HCT116 (cell line): ENCODE measurements around the gene NAA20. TPM values are rescaled to one million over a fixed set of nuclear protein-coding genes. Genes with fewer than 3 reads are reported as not detected.
A peak's percentile ranks its signal among the peaks of the same experiment; 100 is the strongest.

Experiments used
- ATAC-seq: fragments of 200-7000 bp; cut with Tn5 transposase; 2 replicates; pipeline ENCODE4 v1.9.1; 2020; ENCODE audit warnings: mild to moderate bottlenecking, moderate library complexity
- BruUV-seq: library from RNA; stranded (reverse); fragments of 400-500 nt; replicated peaks from 2 replicates; lab custom pipeline; 2021; lab: Mats Ljungman, UMichigan
- CTCF ChIA-PET: fragments of 300-600 bp; sonication (Branson Sonifier 250); formaldehyde crosslinking; loops from one replicate; lab custom pipeline; 2021; ENCODE audit warnings: antibody characterized with exemption; lab: Charles Lee
- POLR2A ChIA-PET: fragments of 300-600, 350-600 bp; sonication (Branson Sonifier 250); formaldehyde crosslinking; loops from one replicate; lab custom pipeline; 2021; ENCODE audit warnings: antibody characterized with exemption; lab: Charles Lee
- RAD21 ChIA-PET, 2 experiments: fragments of 300-600 bp; sonication (Branson Sonifier 250); formaldehyde crosslinking; loops; one replicate each; lab custom pipeline; 2023; ENCODE audit warnings: low total read pairs in 2 of 2; ENCODE audit not compliant: uncharacterized antibody in 2 of 2, unreplicated experiment in 2 of 2, low non-redundant PET in 1 of 2; lab: Charles Lee
- DNase-seq: peaks from one replicate; pipeline ENCODE4 v3.0.0-alpha.2; 2010; ENCODE audit warnings: low read depth, low spot score
- H2AFZ ChIP-seq: fragments of 200-600 bp; shearing (Covaris generic), sonication (generic); 2 replicates; pipeline ENCODE4 v1.6.1; 2017; ENCODE audit warnings: low read depth, mixed run types, mixed read lengths, antibody characterized with exemption, low read length; ENCODE audit not compliant: poor library complexity, severe bottlenecking
- H3K27ac ChIP-seq: 2 replicates; pipeline ENCODE4 v1.5.1; 2012; ENCODE audit warnings: low read depth, low read length
- H3K27me3 ChIP-seq: fragments of 200-600 bp; sonication (generic); 2 replicates; pipeline ENCODE4 v1.6.1; 2016; ENCODE audit warnings: mixed run types, low read length, mixed read lengths; ENCODE audit not compliant: insufficient read depth
- H3K36me3 ChIP-seq, 2 experiments: fragments of 200-500 bp in 1 of 2; fragments of 200-600 bp in 1 of 2; sonication (Bioruptor generic) in 1 of 2; sonication (generic) in 1 of 2; 2 replicates each; pipeline versions ENCODE4 v1.5.1 to v1.6.1; 2014 to 2016; ENCODE audit warnings: low read length in 2 of 2, inconsistent platforms in 1 of 2, mixed read lengths in 1 of 2, mixed run types in 1 of 2; ENCODE audit not compliant: insufficient read depth in 2 of 2, control insufficient read depth in 1 of 2
- H3K4me1 ChIP-seq, 2 experiments: fragments of 200-600 bp in 1 of 2; sonication (generic) in 1 of 2; 2 replicates each; pipeline versions ENCODE4 v1.5.1 to v1.6.1; 2012 to 2017; ENCODE audit warnings: low read length in 2 of 2, inconsistent platforms in 1 of 2, mild to moderate bottlenecking in 1 of 2, mixed read lengths in 1 of 2, mixed run types in 1 of 2, moderate library complexity in 1 of 2; ENCODE audit not compliant: insufficient read depth in 2 of 2, control insufficient read depth in 1 of 2
- H3K4me2 ChIP-seq: fragments of 200-600 bp; sonication (generic); 2 replicates; pipeline ENCODE4 v1.6.1; 2017; ENCODE audit warnings: mixed run types, low read length, mixed read lengths
- H3K4me3 ChIP-seq, 2 experiments: fragments of 200-600 bp in 1 of 2; sonication (generic) in 1 of 2; replicated peaks in 1 of 2; 2 replicates each; pipeline ENCODE4 v1.5.1; 2011 to 2016; ENCODE audit warnings: low read length in 2 of 2, control low read depth in 1 of 2, low read depth in 1 of 2, mild to moderate bottlenecking in 1 of 2, mixed read lengths in 1 of 2, mixed run types in 1 of 2
- H3K79me2 ChIP-seq: fragments of 200-600 bp; sonication (generic); 2 replicates; pipeline ENCODE4 v1.6.1; 2017; ENCODE audit warnings: mild to moderate bottlenecking, mixed run types, low read length, moderate library complexity, mixed read lengths; ENCODE audit not compliant: insufficient read depth
- H3K9ac ChIP-seq: fragments of 200-600 bp; sonication (generic); 2 replicates; pipeline ENCODE4 v1.6.1; 2016; ENCODE audit warnings: low read length, mixed read lengths
- H3K9me2 ChIP-seq: fragments of 200-600 bp; sonication (generic), shearing (Covaris generic); 2 replicates; pipeline ENCODE4 v1.6.1; 2017; ENCODE audit warnings: mixed run types, mild to moderate bottlenecking, moderate library complexity; ENCODE audit not compliant: insufficient read depth
- H3K9me3 ChIP-seq, 2 experiments: fragments of 200-500 bp in 1 of 2; fragments of 200-600 bp in 1 of 2; sonication (Bioruptor generic) in 1 of 2; sonication (generic) in 1 of 2; 2 replicates each; pipeline ENCODE4 v1.6.1; 2014 to 2017; ENCODE audit warnings: low read length in 2 of 2, mixed read lengths in 2 of 2, inconsistent platforms in 1 of 2, low read depth in 1 of 2, mild to moderate bottlenecking in 1 of 2, mixed run types in 1 of 2, moderate library complexity in 1 of 2; ENCODE audit not compliant: control insufficient read depth in 1 of 2, insufficient read depth in 1 of 2
- H4K20me1 ChIP-seq: fragments of 200-600 bp; sonication (generic), shearing (Covaris generic); 2 replicates; pipeline ENCODE4 v1.6.1; 2017; ENCODE audit warnings: mixed run types, mild to moderate bottlenecking, moderate library complexity; ENCODE audit not compliant: insufficient read depth
- CBX3 ChIP-seq: IDR thresholded peaks from 2 replicates; pipeline ENCODE4 v1.6.1; 2012; ENCODE audit warnings: low read depth
- EGR1 ChIP-seq: IDR thresholded peaks from 2 replicates; pipeline ENCODE4 v1.6.1; 2012; ENCODE audit warnings: low read depth
- ELF1 ChIP-seq: IDR thresholded peaks from 2 replicates; pipeline ENCODE4 v1.6.1; 2012; ENCODE audit warnings: low read depth, borderline replicate concordance
- EZH2phosphoT487 ChIP-seq: fragments of 200-600 bp; IDR thresholded peaks from 2 replicates; pipeline ENCODE4 v1.6.1; 2018; ENCODE audit warnings: antibody characterized with exemption, borderline replicate concordance
- FOSL1 ChIP-seq: IDR thresholded peaks from 2 replicates; pipeline ENCODE4 v1.6.1; 2012; ENCODE audit warnings: low read depth
- RAD21 ChIP-seq: IDR thresholded peaks from 2 replicates; pipeline ENCODE4 v1.6.1; 2012; ENCODE audit warnings: low read depth, mild to moderate bottlenecking
- SIN3A ChIP-seq: IDR thresholded peaks from 2 replicates; pipeline ENCODE4 v1.6.1; 2012; ENCODE audit warnings: low read depth
- SP1 ChIP-seq: IDR thresholded peaks from 2 replicates; pipeline ENCODE4 v1.6.1; 2012; ENCODE audit warnings: low read depth
- SRF ChIP-seq: IDR thresholded peaks from 2 replicates; pipeline ENCODE4 v1.6.1; 2012; ENCODE audit warnings: low read depth
- ZFX ChIP-seq: fragments of 450-650 bp; IDR thresholded peaks from 2 replicates; pipeline ENCODE4 v1.6.1; 2017
- intact Hi-C: fragments of 100-400 bp; cut with micrococcal nuclease; formaldehyde crosslinking; loops from 2 replicates; pipeline ENCODE4 v1.10.0; 2022
- total RNA-seq: library from RNA; stranded (reverse); gene quantifications from one replicate; pipeline ENCODE4 v1.2.1, GENCODE V29; 2021; ENCODE audit not compliant: unreplicated experiment
- TF ChIP-seq, protein P1 (sequence below): IDR thresholded peaks from 2 replicates; pipeline ENCODE4 v1.6.1; 2012
- TF ChIP-seq, protein P2 (sequence below), 3 experiments: fragments of 200-600 bp in 1 of 3; sonication (generic) in 1 of 3; IDR thresholded peaks in 2 of 3; conservative IDR thresholded peaks in 1 of 3; 2 replicates each; pipeline ENCODE4 v1.5.1; 2012 to 2017; ENCODE audit warnings: low read depth in 2 of 3, low read length in 2 of 3, antibody characterized with exemption in 1 of 3, borderline replicate concordance in 1 of 3, control low read depth in 1 of 3, mild to moderate bottlenecking in 1 of 3, mixed read lengths in 1 of 3, mixed run types in 1 of 3, moderate library complexity in 1 of 3; ENCODE audit not compliant: insufficient read depth in 1 of 3

NAA20 gene
- total RNA-seq, 1 experiment from 2014 or later: 71.5 TPM

DNA sequence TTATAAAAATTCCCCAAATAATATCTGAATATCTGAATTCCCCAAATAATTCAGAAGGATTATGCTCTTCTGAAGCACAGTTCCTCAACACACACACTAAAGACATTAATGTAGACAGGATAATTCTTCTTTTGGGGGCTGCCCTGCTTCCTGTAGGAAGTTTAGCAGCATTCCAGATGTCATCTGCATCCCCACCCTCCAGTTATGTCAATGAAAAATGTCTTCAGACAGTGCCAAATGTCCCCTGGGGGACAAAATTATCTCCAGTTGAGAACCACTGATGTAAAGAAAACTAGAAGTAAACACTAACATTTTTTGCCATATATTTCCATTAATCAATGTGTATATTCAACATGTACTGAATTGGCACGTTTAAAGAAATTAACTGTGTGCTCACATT is 25.9 kb upstream of the NAA20 start:
- Histone ChIP-seq H4K20me1 (no peaks in the 10 kb centered on the region), H2AFZ (peak overlapping the region; percentile 87), H3K9me2 (no peaks in the 10 kb centered on the region), H3K27me3 (no peaks in the 10 kb centered on the region), H3K9ac (no peak overlapping the region), H3K27ac (no peak overlapping the region), H3K4me2 (peak overlapping the region; percentile 72; the same call in 1 of the 2 replicates), H3K4me3 (no peak overlapping the region), H3K9me3 (no peaks in the 10 kb centered on the region), H3K79me2 (no peaks in the 10 kb centered on the region), H3K36me3 (no peaks in the 10 kb centered on the region), H3K4me1 (peaks cover 32 to 50% of the 10 kb centered on the region in 2 experiments)
- RAD21 ChIA-PET: no interaction called here
- no peak for DNase-seq
- POLR2A ChIA-PET: no interaction called here
- no peak for ATAC-seq
- BruUV-seq: no TSS peak
- TF ChIP-seq FOSL1 (no peak), SP1 (no peak), EGR1 (no peak), EZH2phosphoT487 (no peak), ZFX (no peak), SIN3A (no peak), SRF (no peak), RAD21 (no peak), CBX3 (no peak), ELF1 (no peak)
- TF ChIP-seq, protein P1, sequence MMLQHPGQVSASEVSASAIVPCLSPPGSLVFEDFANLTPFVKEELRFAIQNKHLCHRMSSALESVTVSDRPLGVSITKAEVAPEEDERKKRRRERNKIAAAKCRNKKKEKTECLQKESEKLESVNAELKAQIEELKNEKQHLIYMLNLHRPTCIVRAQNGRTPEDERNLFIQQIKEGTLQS: no peak
- TF ChIP-seq, protein P2, sequence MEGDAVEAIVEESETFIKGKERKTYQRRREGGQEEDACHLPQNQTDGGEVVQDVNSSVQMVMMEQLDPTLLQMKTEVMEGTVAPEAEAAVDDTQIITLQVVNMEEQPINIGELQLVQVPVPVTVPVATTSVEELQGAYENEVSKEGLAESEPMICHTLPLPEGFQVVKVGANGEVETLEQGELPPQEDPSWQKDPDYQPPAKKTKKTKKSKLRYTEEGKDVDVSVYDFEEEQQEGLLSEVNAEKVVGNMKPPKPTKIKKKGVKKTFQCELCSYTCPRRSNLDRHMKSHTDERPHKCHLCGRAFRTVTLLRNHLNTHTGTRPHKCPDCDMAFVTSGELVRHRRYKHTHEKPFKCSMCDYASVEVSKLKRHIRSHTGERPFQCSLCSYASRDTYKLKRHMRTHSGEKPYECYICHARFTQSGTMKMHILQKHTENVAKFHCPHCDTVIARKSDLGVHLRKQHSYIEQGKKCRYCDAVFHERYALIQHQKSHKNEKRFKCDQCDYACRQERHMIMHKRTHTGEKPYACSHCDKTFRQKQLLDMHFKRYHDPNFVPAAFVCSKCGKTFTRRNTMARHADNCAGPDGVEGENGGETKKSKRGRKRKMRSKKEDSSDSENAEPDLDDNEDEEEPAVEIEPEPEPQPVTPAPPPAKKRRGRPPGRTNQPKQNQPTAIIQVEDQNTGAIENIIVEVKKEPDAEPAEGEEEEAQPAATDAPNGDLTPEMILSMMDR (IDR thresholded peaks at IDR 0.05 in 2 of 3, conservative IDR thresholded peaks at IDR 0.05 in 1 of 3; ENCODE audit: borderline replicate concordance in 1 of 3, insufficient read depth in 1 of 3, low read depth in 2 of 3, low read length in 2 of 3): no peak
- CTCF ChIA-PET: no interaction called here
- intact Hi-C loops: no loop called here
